Activated CD8-positive, alpha-beta memory T cell treated with anti-CD3 and anti-CD28 coated beads for 36 hours (primary cell): ENCODE data around the gene PKLR. TPM values are rescaled to one million over a fixed set of nuclear protein-coding genes. Genes with fewer than 3 reads are reported as not detected.
"Not testable (repeated sequence)": the region's sequence is repeated elsewhere in the genome, so short reads cannot be mapped to it uniquely, and the experiment has no call there.

Experiments used
- CTCF ChIA-PET: fragments of 350-600 bp; sonication (Branson Sonifier 250); formaldehyde crosslinking; loops from one replicate; lab custom pipeline; 2021; ENCODE audit warnings: antibody characterized with exemption; lab: Charles Lee
- POLR2A ChIA-PET: fragments of 350-600 bp; sonication (Branson Sonifier 250); formaldehyde crosslinking; loops from one replicate; lab custom pipeline; 2021; ENCODE audit warnings: antibody characterized with exemption; lab: Charles Lee
- total RNA-seq, 2 experiments: library from RNA; stranded (reverse); gene quantifications; one replicate each; pipeline ENCODE4 v1.2.3, GENCODE V29; 2021

PKLR gene
- total RNA-seq, result not detected

DNA sequence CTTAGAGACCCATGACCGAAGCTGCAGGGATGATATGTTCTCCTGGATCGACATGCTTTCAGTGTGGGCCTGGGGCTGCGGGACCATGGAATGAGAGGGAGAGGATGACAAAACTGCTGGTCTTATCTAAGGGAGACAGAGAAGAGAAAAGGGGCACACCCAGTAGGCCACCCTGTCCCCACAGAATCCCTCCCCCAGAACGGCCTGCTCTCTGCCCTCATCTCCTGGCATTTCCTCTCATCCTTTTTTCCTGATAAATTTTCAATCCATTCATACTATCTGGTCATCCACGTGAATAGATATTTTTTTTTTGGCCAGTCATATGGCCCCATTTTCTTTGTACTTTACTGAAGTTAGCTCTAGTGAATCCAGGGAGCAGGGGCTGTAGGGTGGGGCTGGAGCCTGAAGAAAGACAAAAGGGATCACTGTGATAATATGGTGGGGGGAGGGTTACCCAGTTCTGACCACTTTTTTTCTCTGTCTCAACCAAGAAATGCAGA lies at the start of gene PKLR:
PKLR (minus strand) TSS at position 97 of the 500 bp plus-strand sequence; CDS start at position 54, 43 bp downstream.
- POLR2A ChIA-PET, result interaction anchor here (1.0 kb wide), 1 partner anchor 9 kb away, joined by 3 read pairs; no protein-coding TSS in a partner anchor
- CTCF ChIA-PET, result interaction anchor here (1.1 to 2.2 kb wide), 3 partner anchors 22 to 51 kb away, joined by 3 to 5 read pairs (median 5); no protein-coding TSS in a partner anchor

- CTCF ChIA-PET, result interaction anchor here (0.6 to 0.7 kb wide), 2 partner anchors 67 to 227 kb away, joined by 3 to 6 read pairs; no protein-coding TSS in a partner anchor
- POLR2A ChIA-PET, result interaction anchor here (0.7 kb wide), 1 partner anchor 9 kb away, joined by 4 read pairs; no protein-coding TSS in a partner anchor
Observed at GRCh38 chr1:155342842-155343241, 41.6 kb upstream of the PKLR start.

GRCh38 chr1:155339515-155340097 lies 38.4 kb upstream of the PKLR start:
- CTCF ChIA-PET, result interaction anchor here (1.5 kb wide), 1 partner anchor 89 kb away, joined by 4 read pairs; no protein-coding TSS in a partner anchor
- POLR2A ChIA-PET, result no interaction called here

GRCh38 chr1:155334962-155335361 lies 33.7 kb upstream of the PKLR start:
- ChIA-PET CTCF (no interaction called here), POLR2A (no interaction called here)

DNA sequence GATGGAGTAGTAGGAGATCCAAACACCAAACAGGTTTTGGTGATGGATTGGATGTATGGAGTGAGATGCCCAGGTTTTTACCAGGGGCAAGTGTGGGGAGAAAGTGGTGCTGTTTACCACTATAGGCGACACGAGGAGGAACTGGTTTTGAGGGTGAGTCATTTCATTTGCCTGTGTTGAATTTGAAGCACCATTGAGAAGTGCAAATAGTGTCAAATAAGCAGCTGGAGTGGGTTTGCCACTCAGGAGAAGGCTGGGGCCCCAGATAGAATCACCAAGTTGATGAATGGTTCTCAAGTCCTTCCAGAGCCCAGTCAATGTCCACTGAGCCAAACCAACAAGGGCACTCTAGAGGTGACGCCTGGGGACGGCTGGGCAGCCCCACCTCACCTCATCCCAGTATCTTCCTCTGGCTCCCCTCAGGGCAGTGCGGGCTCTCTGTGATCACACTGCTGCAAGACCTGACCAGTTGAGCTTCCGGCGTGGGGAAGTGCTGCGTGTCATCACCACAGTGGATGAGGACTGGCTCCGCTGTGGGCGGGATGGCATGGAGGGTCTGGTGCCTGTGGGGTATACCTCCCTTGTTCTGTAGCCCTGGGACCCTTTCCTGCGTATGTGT lies 28.9 kb upstream of the PKLR start:
- POLR2A ChIA-PET, result no interaction called here

GRCh38 chr1:155328856-155329255 lies 27.6 kb upstream of the PKLR start:
- POLR2A ChIA-PET, CTCF ChIA-PET: not testable (repeated sequence)

More for the DNA sequence above, 28.9 kb upstream of the PKLR start:
- CTCF ChIA-PET, result interaction anchor here (0.7 kb wide), 1 partner anchor 685 kb away, joined by 3 read pairs; no protein-coding TSS in a partner anchor

- POLR2A ChIA-PET, result interaction anchor here (0.6 kb wide), 1 partner anchor 514 kb away, joined by 3 read pairs; no protein-coding TSS in a partner anchor
- CTCF ChIA-PET, result interaction anchor here (1.0 kb wide), 1 partner anchor 77 kb away, joined by 4 read pairs; no protein-coding TSS in a partner anchor
Observed at GRCh38 chr1:155327981-155328380, 26.7 kb upstream of the PKLR start.

- ChIA-PET POLR2A (no interaction called here), CTCF (interaction anchor here (1.6 kb wide), 1 partner anchor 76 kb away, joined by 4 read pairs; no protein-coding TSS in a partner anchor)
Observed at GRCh38 chr1:155326631-155327037, 25.4 kb upstream of the PKLR start.

DNA sequence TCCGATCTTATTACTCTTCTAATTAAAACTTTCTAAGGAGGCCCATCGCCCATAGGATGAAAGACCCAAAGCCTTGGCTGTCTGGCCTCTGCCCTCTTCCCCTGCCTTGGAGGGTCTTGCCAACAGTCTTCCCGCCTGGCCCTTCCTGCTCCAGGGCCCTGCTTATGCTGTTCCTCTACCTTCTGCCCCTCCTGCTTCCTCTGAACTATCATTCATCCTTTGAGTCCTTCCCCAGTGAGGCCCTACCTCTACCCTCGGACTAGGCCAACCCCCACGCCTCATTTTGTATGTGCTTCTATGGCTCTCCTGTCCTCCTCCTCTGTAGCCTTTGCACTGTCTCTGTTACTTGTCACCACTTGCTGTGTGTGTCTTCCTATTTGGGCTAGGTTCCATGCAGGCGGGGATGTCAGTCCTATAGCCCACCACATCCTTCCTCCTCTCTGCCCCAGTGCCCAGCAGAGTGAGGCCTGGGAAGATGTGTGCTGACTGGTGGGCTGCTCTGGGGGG lies 24.8 kb upstream of the PKLR start:
- CTCF ChIA-PET, result interaction anchor here (1.6 kb wide), 1 partner anchor 75 kb away, joined by 4 read pairs; no protein-coding TSS in a partner anchor
- POLR2A ChIA-PET, result no interaction called here

GRCh38 chr1:155325603-155325893 lies 24.3 kb upstream of the PKLR start:
- ChIA-PET CTCF (interaction anchor here (1.6 kb wide), 1 partner anchor 75 kb away, joined by 4 read pairs; no protein-coding TSS in a partner anchor), POLR2A (no interaction called here)

DNA sequence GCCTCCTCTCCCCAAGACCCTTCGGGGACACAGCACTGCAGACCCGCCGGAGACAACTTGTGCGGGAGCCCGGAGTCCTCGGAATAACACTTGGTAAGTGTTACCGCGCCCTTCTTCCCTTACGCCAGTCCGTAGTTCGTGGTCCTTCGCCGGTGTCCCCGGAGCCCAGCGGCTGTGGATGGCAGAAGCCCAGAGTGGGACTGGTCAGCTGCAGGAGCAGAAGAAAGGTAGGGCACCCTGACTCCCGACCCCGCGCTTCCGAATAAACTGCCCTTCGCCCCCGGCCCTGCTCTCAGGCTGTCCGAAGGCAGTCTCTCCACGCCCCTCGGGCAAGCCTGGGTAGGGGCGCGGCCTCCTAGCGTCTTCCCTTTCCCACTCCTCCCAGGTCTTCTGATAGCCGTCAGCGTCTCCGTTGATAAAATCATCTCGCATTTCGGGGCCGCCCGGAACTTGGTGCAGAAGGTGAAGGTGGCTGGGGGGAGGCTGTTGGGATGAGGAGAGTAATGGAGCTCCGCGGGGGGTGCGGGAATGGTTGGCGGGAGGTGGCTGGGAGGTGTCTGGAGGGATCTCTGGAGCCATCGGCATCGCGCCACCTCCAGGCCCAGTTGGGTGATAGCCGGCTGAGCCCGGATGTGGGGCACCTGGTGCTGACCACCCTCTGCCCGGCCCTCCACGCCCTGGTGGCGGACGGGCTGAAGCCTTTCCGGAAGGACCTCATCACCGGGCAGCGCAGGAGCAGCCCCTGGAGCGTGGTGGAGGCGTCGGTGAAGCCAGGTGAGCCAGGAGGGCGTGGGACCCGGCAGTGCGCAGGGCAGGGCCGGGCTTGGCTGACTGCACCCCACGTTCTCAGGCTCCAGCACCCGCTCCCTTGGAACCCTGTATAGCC lies 23.7 kb upstream of the PKLR start:
- CTCF ChIA-PET, result interaction anchor here (5.9 kb wide), 1 partner anchor 74 kb away, joined by 65 read pairs; no protein-coding TSS in a partner anchor

GRCh38 chr1:155324037-155324716 lies 22.9 kb upstream of the PKLR start:
- ChIA-PET CTCF (interaction anchor here (0.8 to 5.9 kb wide), 13 partner anchors 12 to 202 kb away, joined by 3 to 65 read pairs (median 4); partner anchors contain the start of genes ENTREP3, PKLR and SCAMP3), POLR2A (interaction anchor here (1.0 kb wide), 2 partner anchors 51 to 80 kb away, joined by 3 read pairs; partner anchors contain the start of gene CLK2)

More for the DNA sequence above, 23.7 kb upstream of the PKLR start:
- POLR2A ChIA-PET, result interaction anchor here (1.0 kb wide), 1 partner anchor 51 kb away, joined by 3 read pairs; the partner anchor contains the start of gene CLK2

- ChIA-PET POLR2A (interaction anchor here (0.5 to 1.0 kb wide), 4 partner anchors 50 to 165 kb away, joined by 3 to 6 read pairs (median 4); partner anchors contain the start of gene CLK2), CTCF (interaction anchor here (0.8 to 5.9 kb wide), 14 partner anchors 12 to 483 kb away, joined by 3 to 65 read pairs (median 4); partner anchors contain the start of genes ENTREP3, PKLR and SCAMP3)
Observed at GRCh38 chr1:155323729-155324036, 22.4 kb upstream of the PKLR start.

GRCh38 chr1:155322953-155323728 lies 21.9 kb upstream of the PKLR start:
- ChIA-PET POLR2A (interaction anchor here (0.5 to 1.4 kb wide), 6 partner anchors 15 to 166 kb away, joined by 3 to 6 read pairs (median 4); partner anchors contain the start of genes CLK2 and FDPS), CTCF (interaction anchor here (0.8 to 5.9 kb wide), 18 partner anchors 11 to 483 kb away, joined by 3 to 65 read pairs (median 4); partner anchors contain the start of genes ENTREP3, PKLR and SCAMP3)

DNA sequence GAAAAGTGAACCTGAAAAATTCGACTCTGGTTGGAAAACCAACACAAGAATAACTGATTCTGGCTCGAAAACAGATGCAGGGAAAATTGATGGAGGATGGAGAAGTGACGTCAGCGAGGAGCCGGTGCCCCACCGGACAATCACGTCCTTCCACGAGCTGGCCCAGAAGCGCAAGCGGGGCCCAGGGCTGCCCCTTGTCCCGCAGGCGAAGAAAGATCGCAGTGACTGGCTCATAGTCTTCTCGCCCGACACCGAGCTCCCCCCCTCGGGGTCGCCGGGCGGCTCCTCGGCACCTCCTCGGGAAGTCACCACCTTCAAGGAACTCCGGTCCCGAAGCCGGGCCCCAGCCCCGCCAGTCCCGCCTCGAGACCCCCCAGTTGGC lies 21.3 kb upstream of the PKLR start:
- ChIA-PET POLR2A (interaction anchor here (0.6 to 1.4 kb wide), 2 partner anchors 15 to 48 kb away, joined by 5 to 6 read pairs; partner anchors contain the start of gene FDPS), CTCF (interaction anchor here (0.9 to 5.9 kb wide), 7 partner anchors 10 to 115 kb away, joined by 3 to 65 read pairs (median 5); no protein-coding TSS in a partner anchor)
